ENCODE measurements around the gene SORL1.

DNA sequence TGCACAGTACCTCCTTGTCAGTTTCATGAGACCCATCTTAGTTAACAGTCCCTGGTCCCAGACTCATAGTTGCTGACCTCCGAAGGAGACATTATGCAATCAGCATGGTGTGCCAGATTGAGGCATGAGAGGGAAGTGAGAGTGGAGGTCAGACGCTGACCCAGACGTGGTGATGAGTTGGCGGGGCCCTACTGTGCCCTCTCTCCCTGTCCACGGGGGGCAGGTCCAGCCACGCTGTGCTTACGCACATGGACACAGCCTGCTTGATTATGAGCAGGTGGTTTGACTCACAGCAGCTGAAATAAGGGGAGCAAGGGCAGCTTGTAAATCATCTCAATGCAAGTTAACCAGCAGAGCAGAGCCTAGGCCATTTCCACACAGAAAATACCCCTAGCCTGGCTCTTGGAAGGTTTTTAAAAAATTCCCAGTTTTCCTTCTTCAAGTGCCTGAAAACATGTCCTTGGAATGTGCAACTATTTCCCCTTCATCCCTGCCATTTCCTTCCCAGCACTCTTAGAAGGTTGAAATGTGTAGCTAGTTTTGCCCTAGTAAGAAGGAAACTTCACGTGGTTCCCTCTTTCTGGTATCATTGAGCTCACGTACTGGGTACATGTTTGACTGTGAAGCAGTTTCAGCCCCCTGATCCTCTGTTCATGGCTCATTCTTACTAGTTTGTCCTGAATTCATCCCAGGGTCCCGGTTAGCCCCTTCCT is 123.3 kb downstream of the SORL1 start:
- TF ChIP-seq, protein P1, sequence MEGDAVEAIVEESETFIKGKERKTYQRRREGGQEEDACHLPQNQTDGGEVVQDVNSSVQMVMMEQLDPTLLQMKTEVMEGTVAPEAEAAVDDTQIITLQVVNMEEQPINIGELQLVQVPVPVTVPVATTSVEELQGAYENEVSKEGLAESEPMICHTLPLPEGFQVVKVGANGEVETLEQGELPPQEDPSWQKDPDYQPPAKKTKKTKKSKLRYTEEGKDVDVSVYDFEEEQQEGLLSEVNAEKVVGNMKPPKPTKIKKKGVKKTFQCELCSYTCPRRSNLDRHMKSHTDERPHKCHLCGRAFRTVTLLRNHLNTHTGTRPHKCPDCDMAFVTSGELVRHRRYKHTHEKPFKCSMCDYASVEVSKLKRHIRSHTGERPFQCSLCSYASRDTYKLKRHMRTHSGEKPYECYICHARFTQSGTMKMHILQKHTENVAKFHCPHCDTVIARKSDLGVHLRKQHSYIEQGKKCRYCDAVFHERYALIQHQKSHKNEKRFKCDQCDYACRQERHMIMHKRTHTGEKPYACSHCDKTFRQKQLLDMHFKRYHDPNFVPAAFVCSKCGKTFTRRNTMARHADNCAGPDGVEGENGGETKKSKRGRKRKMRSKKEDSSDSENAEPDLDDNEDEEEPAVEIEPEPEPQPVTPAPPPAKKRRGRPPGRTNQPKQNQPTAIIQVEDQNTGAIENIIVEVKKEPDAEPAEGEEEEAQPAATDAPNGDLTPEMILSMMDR (IDR thresholded peaks at IDR 0.05; ENCODE audit: poor library complexity, severe bottlenecking) = no peak
- TF ChIP-seq MXI1 (conservative IDR thresholded peaks at IDR 0.05; ENCODE audit: poor library complexity, severe bottlenecking) (no peak), EZH2 (IDR thresholded peaks at IDR 0.05; ENCODE audit: borderline replicate concordance, insufficient read depth, low read length, poor library complexity, severe bottlenecking) (no peak), POLR2AphosphoS5 (IDR thresholded peaks at IDR 0.05) (no peak), EP300 (conservative IDR thresholded peaks at IDR 0.05; ENCODE audit: poor library complexity, severe bottlenecking) (no peak)
- TF ChIP-seq, protein P2, sequence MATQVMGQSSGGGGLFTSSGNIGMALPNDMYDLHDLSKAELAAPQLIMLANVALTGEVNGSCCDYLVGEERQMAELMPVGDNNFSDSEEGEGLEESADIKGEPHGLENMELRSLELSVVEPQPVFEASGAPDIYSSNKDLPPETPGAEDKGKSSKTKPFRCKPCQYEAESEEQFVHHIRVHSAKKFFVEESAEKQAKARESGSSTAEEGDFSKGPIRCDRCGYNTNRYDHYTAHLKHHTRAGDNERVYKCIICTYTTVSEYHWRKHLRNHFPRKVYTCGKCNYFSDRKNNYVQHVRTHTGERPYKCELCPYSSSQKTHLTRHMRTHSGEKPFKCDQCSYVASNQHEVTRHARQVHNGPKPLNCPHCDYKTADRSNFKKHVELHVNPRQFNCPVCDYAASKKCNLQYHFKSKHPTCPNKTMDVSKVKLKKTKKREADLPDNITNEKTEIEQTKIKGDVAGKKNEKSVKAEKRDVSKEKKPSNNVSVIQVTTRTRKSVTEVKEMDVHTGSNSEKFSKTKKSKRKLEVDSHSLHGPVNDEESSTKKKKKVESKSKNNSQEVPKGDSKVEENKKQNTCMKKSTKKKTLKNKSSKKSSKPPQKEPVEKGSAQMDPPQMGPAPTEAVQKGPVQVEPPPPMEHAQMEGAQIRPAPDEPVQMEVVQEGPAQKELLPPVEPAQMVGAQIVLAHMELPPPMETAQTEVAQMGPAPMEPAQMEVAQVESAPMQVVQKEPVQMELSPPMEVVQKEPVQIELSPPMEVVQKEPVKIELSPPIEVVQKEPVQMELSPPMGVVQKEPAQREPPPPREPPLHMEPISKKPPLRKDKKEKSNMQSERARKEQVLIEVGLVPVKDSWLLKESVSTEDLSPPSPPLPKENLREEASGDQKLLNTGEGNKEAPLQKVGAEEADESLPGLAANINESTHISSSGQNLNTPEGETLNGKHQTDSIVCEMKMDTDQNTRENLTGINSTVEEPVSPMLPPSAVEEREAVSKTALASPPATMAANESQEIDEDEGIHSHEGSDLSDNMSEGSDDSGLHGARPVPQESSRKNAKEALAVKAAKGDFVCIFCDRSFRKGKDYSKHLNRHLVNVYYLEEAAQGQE (IDR thresholded peaks at IDR 0.05; ENCODE audit: borderline replicate concordance) = no peak

Data from neural cell (in vitro differentiated cells).